HepG2 (cell line): ENCODE results near the gene PKP3. TPM values are rescaled to one million over a fixed set of nuclear protein-coding genes. Genes with fewer than 3 reads are reported as not detected.

ENCODE experiments used
- CENPT ChIP-seq: sonication (generic); formaldehyde crosslinking; IDR thresholded peaks from 2 replicates; pipeline ENCODE4 v1.8.0; 2022; ENCODE audit warnings: low read depth, mild to moderate bottlenecking, moderate library complexity, missing genetic modification reagents
- CHD2 ChIP-seq: IDR thresholded peaks from 2 replicates; pipeline ENCODE4 v1.6.1; 2011; ENCODE audit warnings: low read depth, low read length, improper control_type of control experiment
- CREB3 ChIP-seq: sonication (generic); formaldehyde crosslinking; IDR thresholded peaks from 2 replicates; pipeline ENCODE4 v1.5.0; 2020; ENCODE audit warnings: missing genetic modification reagents
- HCFC1 ChIP-seq: fragments of 150-350 bp; IDR thresholded peaks from 2 replicates; pipeline ENCODE4 v1.6.1; 2014; ENCODE audit warnings: low read depth, low read length
- PLRG1 ChIP-seq: fragments of 450-650 bp; conservative IDR thresholded peaks from 2 replicates; pipeline ENCODE4 v1.6.1; 2016
- PLSCR1 ChIP-seq: sonication (generic); formaldehyde crosslinking; IDR thresholded peaks from 2 replicates; pipeline ENCODE4 v1.5.0; 2020; ENCODE audit warnings: missing genetic modification reagents, mild to moderate bottlenecking, borderline replicate concordance
- POLR2A ChIP-seq, 2 experiments: IDR thresholded peaks; 2 replicates each; pipeline ENCODE4 v1.6.1; 2011; ENCODE audit warnings: low read depth in 2 of 2, low read length in 2 of 2, mild to moderate bottlenecking in 1 of 2, moderate library complexity in 1 of 2; ENCODE audit not compliant: insufficient read depth in 1 of 2
- SMC3 ChIP-seq: IDR thresholded peaks from 2 replicates; pipeline ENCODE4 v1.6.1; 2011; ENCODE audit warnings: low read length, improper control_type of control experiment
- SRSF1 ChIP-seq: fragments of 200-400 bp; formaldehyde crosslinking; optimal IDR thresholded peaks from 2 replicates; pipeline ENCODE3; 2017; ENCODE audit warnings: mild to moderate bottlenecking, low read depth, low read length, moderate library complexity
- SRY ChIP-seq: sonication (generic); formaldehyde crosslinking; IDR thresholded peaks from 2 replicates; pipeline ENCODE4 v1.8.0; 2022; ENCODE audit warnings: mild to moderate bottlenecking, missing genetic modification reagents
- STAG1 ChIP-seq: sonication (generic); formaldehyde crosslinking; IDR thresholded peaks from 2 replicates; pipeline ENCODE4 v1.4.0; 2020; ENCODE audit warnings: missing genetic modification reagents
- TAF15 ChIP-seq: fragments of 200-400 bp; formaldehyde crosslinking; IDR thresholded peaks from one replicate; pipeline ENCODE4 v1.6.1; 2018; ENCODE audit warnings: mild to moderate bottlenecking, low read depth, low read length; ENCODE audit not compliant: poor library complexity, severe bottlenecking
- TBL1XR1 ChIP-seq: fragments of 150-350 bp; IDR thresholded peaks from 2 replicates; pipeline ENCODE4 v1.6.1; 2014; ENCODE audit warnings: borderline replicate concordance, low read length; ENCODE audit not compliant: partially characterized antibody
- TBX2 ChIP-seq: sonication (generic); formaldehyde crosslinking; IDR thresholded peaks from 2 replicates; pipeline ENCODE4 v1.5.0; 2020; ENCODE audit warnings: missing genetic modification reagents, mild to moderate bottlenecking, borderline replicate concordance
- TOE1 ChIP-seq: sonication (generic); formaldehyde crosslinking; IDR thresholded peaks from 2 replicates; pipeline ENCODE4 v1.4.0; 2020; ENCODE audit warnings: mild to moderate bottlenecking, missing genetic modification reagents
- XBP1 ChIP-seq: sonication (generic); formaldehyde crosslinking; IDR thresholded peaks from 2 replicates; pipeline ENCODE4 v1.5.0; 2020; ENCODE audit warnings: missing genetic modification reagents
- YY1 ChIP-seq: IDR thresholded peaks from 2 replicates; pipeline ENCODE4 v1.6.1; 2011; ENCODE audit warnings: low read length, low read depth, moderate library complexity, mild to moderate bottlenecking; ENCODE audit not compliant: insufficient read depth, insufficient replicate concordance
- ZBTB1 ChIP-seq: sonication (generic); formaldehyde crosslinking; IDR thresholded peaks from 2 replicates; pipeline ENCODE4 v1.4.0; 2020; ENCODE audit warnings: missing genetic modification reagents, borderline replicate concordance
- ZBTB7A ChIP-seq: sonication (generic); formaldehyde crosslinking; IDR thresholded peaks from 2 replicates; pipeline ENCODE4 v1.8.0; 2022; ENCODE audit warnings: mild to moderate bottlenecking, missing genetic modification reagents
- ZFAT ChIP-seq: sonication (generic); formaldehyde crosslinking; conservative IDR thresholded peaks from 2 replicates; pipeline ENCODE4 v1.8.1; 2023; ENCODE audit warnings: missing genetic modification reagents, inconsistent platforms
- ZFP82 ChIP-seq: sonication (generic); formaldehyde crosslinking; IDR thresholded peaks from 2 replicates; pipeline ENCODE4 v1.5.1; 2020; ENCODE audit warnings: mild to moderate bottlenecking, missing genetic modification reagents, borderline replicate concordance
- ZFX ChIP-seq: sonication (generic); formaldehyde crosslinking; IDR thresholded peaks from 2 replicates; pipeline ENCODE4 v1.4.0; 2020; ENCODE audit warnings: mild to moderate bottlenecking, low read depth, missing genetic modification reagents, moderate library complexity
- ZNF12 ChIP-seq: sonication (generic); formaldehyde crosslinking; IDR thresholded peaks from 2 replicates; pipeline ENCODE4 v1.5.0; 2020; ENCODE audit warnings: missing genetic modification reagents
- ZNF431 ChIP-seq: sonication (generic); formaldehyde crosslinking; IDR thresholded peaks from 2 replicates; pipeline ENCODE4 v1.9.0; 2022; ENCODE audit warnings: missing genetic modification reagents, low read depth, mild to moderate bottlenecking, borderline replicate concordance
- ZNF552 ChIP-seq: sonication (generic); formaldehyde crosslinking; IDR thresholded peaks from 2 replicates; pipeline ENCODE4 v1.9.0; 2022; ENCODE audit warnings: missing genetic modification reagents, mild to moderate bottlenecking, borderline replicate concordance
- ZNF616 ChIP-seq: sonication (generic); formaldehyde crosslinking; IDR thresholded peaks from 2 replicates; pipeline ENCODE4 v1.5.0; 2020; ENCODE audit warnings: low read depth, mild to moderate bottlenecking, missing genetic modification reagents
- ZNF691 ChIP-seq: sonication (generic); formaldehyde crosslinking; IDR thresholded peaks from 2 replicates; pipeline ENCODE4 v1.4.0; 2020; ENCODE audit warnings: missing genetic modification reagents, low read depth, mild to moderate bottlenecking, borderline replicate concordance
- polyA plus RNA-seq, 8 experiments: library from polyadenylated mRNA; depleted of rRNA in 3 of 8; stranded (reverse) in 7 of 8; unstranded in 1 of 8; fragments of >200 nt; fragmentation: Illumina TruSeq in 4 of 8; extraction: Trizol in 4 of 8; gene quantifications; 2 replicates each; pipeline versions ENCODE4 v1.2.1 to v1.2.3, GENCODE V29; 2011 to 2016; ENCODE audit warnings: low read depth in 4 of 8, missing spikeins in 1 of 8, mixed read lengths in 1 of 8; ENCODE audit not compliant: insufficient read depth in 1 of 8
- total RNA-seq, 5 experiments: library from RNA; depleted of rRNA; stranded (reverse); fragments of >200 nt; fragmentation: Illumina TruSeq; extraction: Trizol; gene quantifications; 2 replicates each; pipeline ENCODE4 v1.2.3, GENCODE V29; 2016; ENCODE audit warnings: low read depth in 1 of 5
- TF ChIP-seq, protein P1 (sequence below): sonication (generic); formaldehyde crosslinking; IDR thresholded peaks from 2 replicates; pipeline ENCODE4 v1.5.0; 2020; ENCODE audit warnings: mild to moderate bottlenecking, missing genetic modification reagents

The PKP3 gene
- total and polyA plus RNA-seq, 2 of the 13 experiments (the other 11 are each of a cell fraction or from before 2014, with no cell fraction given) = 18.0 to 28.7 TPM

- TF ChIP-seq, protein P1, sequence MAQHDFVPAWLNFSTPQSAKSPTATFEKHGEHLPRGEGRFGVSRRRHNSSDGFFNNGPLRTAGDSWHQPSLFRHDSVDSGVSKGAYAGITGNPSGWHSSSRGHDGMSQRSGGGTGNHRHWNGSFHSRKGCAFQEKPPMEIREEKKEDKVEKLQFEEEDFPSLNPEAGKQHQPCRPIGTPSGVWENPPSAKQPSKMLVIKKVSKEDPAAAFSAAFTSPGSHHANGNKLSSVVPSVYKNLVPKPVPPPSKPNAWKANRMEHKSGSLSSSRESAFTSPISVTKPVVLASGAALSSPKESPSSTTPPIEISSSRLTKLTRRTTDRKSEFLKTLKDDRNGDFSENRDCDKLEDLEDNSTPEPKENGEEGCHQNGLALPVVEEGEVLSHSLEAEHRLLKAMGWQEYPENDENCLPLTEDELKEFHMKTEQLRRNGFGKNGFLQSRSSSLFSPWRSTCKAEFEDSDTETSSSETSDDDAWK = no peak
- TF ChIP-seq POLR2A (IDR thresholded peaks at IDR 0.05; ENCODE audit: insufficient read depth in 1 of 2, low read depth in 2 of 2, low read length in 2 of 2) (no peak), HCFC1 (no peak), PLRG1 (no peak), SRY (CRISPR knock-in tag) (peak; percentile 72; the same call in 1 of the 2 replicates), ZBTB1 (CRISPR knock-in tag) (no peak), ZNF691 (CRISPR knock-in tag) (no peak), TAF15 (no peak), ZNF431 (CRISPR knock-in tag) (no peak), XBP1 (no peak), STAG1 (no peak), ZNF616 (CRISPR knock-in tag) (no peak; the same call in 1 of the 2 replicates), TBL1XR1 (no peak), ZFP82 (CRISPR knock-in tag) (0 out of 2 replicates have a peak, but pooled peaks have one; percentile 69), PLSCR1 (CRISPR knock-in tag) (no peak), ZNF552 (CRISPR knock-in tag) (no peak), ZNF12 (CRISPR knock-in tag) (no peak), YY1 (peak; percentile 59), ZFX (CRISPR knock-in tag) (peak; percentile 93), CREB3 (no peak), CENPT (CRISPR knock-in tag) (no peak), SRSF1 (peak; percentile 12), ZFAT (no peak), TBX2 (peak; percentile 55; the same call in 1 of the 2 replicates), CHD2 (no peak), SMC3 (no peak), TOE1 (no peak), ZBTB7A (CRISPR knock-in tag) (peak; percentile 33; the same call in 1 of the 2 replicates)
Observed at GRCh38 chr11:394034-394857, at the start of gene PKP3 (continued).
